Testis (tissue), 3 donors: Measurements from ENCODE around the gene TENM4. TPM values are rescaled to one million over a fixed set of nuclear protein-coding genes. Genes with fewer than 3 reads are reported as not detected.

Experiments
- DNase-seq: peaks from one replicate; pipeline ENCODE4 v3.0.0-alpha.2; 2019
- H3K27ac ChIP-seq, 2 donors: fragments of 200-600 bp; sonication (generic); one replicate each; pipeline ENCODE4 v1.5.1; 2019
- H3K27me3 ChIP-seq: fragments of 200-600 bp; sonication (generic); one replicate; pipeline ENCODE4 v1.5.1; 2019
- H3K36me3 ChIP-seq: fragments of 200-600 bp; sonication (generic); one replicate; pipeline ENCODE4 v1.5.1; 2017; ENCODE audit warnings: low read depth; ENCODE audit errors: missing control alignments
- H3K4me1 ChIP-seq: fragments of 200-600 bp; sonication (generic); one replicate; pipeline ENCODE4 v1.5.1; 2019
- H3K4me3 ChIP-seq, 2 donors: fragments of 200-600 bp; sonication (generic); one replicate each; pipeline ENCODE4 v1.5.1; 2017 to 2019
- H3K9me3 ChIP-seq: fragments of 200-600 bp; sonication (generic); one replicate; pipeline ENCODE4 v1.5.1; 2017
- CTCF ChIP-seq, 3 experiments: fragments of 450-650 bp in 2 of 3; fragments of 200-600 bp in 1 of 3; sonication (generic) in 1 of 3; IDR thresholded peaks; one replicate each; pipeline ENCODE4 v1.5.1; 2016 to 2019; ENCODE audit warnings: antibody characterized with exemption in 3 of 3, mild to moderate bottlenecking in 2 of 3, moderate library complexity in 1 of 3
- POLR2A ChIP-seq: fragments of 450-650 bp; IDR thresholded peaks from one replicate; pipeline ENCODE4 v1.6.1; 2017; ENCODE audit warnings: antibody characterized with exemption, mild to moderate bottlenecking, moderate library complexity
- WGBS, 2 donors: methylation state at CpG; one replicate each; pipeline ENCODE4 v1.1.5; 2018; 5-methylcytosine and 5-hydroxymethylcytosine counted together
- intact Hi-C: fragments of 100-400 bp; cut with DNase I; formaldehyde crosslinking; loops from one replicate; pipeline ENCODE4 v1.15.1; 2023; ENCODE audit warnings: low total_unique reads
- polyA plus RNA-seq: library from polyadenylated mRNA; stranded (reverse); fragments of 350-450 nt; fragmentation: Illumina TruSeq; extraction: RNeasy Lipid Tissue Mini Kit (QIAGEN cat#74804); gene quantifications from one replicate; pipeline ENCODE4 v1.2.3, GENCODE V29; 2014; ENCODE audit warnings: low read depth, low replicate concordance; ENCODE audit not compliant: insufficient read depth
- total RNA-seq, 2 donors: library from RNA; depleted of rRNA; stranded (reverse); fragments of >200 nt; gene quantifications; one replicate each; pipeline ENCODE4 v1.2.3, GENCODE V29; 2016

Gene TENM4
- total and polyA plus RNA-seq, 3 donors from 2014 or later = 10.6 to 17.9 (median 11.4) TPM

GRCh38 chr11:78941226-78941851 lies 499.5 kb downstream of the TENM4 start:
- H3K4me3 ChIP-seq = no peak overlapping the region
- H3K4me1 ChIP-seq = no peaks in the 10 kb centered on the region
- no peak for DNase-seq
- H3K9me3 ChIP-seq = no peaks in the 10 kb centered on the region
- H3K27me3 ChIP-seq = no peaks in the 10 kb centered on the region
- TF ChIP-seq CTCF (IDR thresholded peaks at IDR 0.05) = no peak
- TF ChIP-seq POLR2A = no peak
- no peaks in the 10 kb centered on the region for H3K36me3 ChIP-seq
- no peak overlapping the region for H3K27ac ChIP-seq
- intact Hi-C loops = no loop called here
- WGBS, 2 donors = 96% methylated on average over 8 to 10 of the region's 10 CpGs

- H3K36me3 ChIP-seq = no peaks in the 10 kb centered on the region
- 80 to 84% methylated on average over 6 of the region's 6 CpGs for WGBS, 2 donors
- H3K27me3 ChIP-seq = no peaks in the 10 kb centered on the region
- H3K9me3 ChIP-seq = no peaks in the 10 kb centered on the region
- intact Hi-C loops = no loop called here
- no peak for DNase-seq
- H3K4me3 ChIP-seq = no peak overlapping the region
- TF ChIP-seq CTCF (IDR thresholded peaks at IDR 0.05) = no peak
- no peak for TF ChIP-seq POLR2A
- no peak overlapping the region for H3K27ac ChIP-seq
- H3K4me1 ChIP-seq = no peaks in the 10 kb centered on the region
These were observed 500.2 kb downstream of the TENM4 start for GRCh38 chr11:78940500-78941225.

GRCh38 chr11:78938971-78939370 lies 501.9 kb downstream of the TENM4 start:
- H3K4me3 ChIP-seq = no peak overlapping the region
- DNase-seq = no peak
- TF ChIP-seq POLR2A = no peak
- no peak for TF ChIP-seq CTCF (IDR thresholded peaks at IDR 0.05)
- 69 to 88% methylated on average over 7 of the region's 7 CpGs for WGBS, 2 donors
- no peaks in the 10 kb centered on the region for H3K36me3 ChIP-seq
- H3K27ac ChIP-seq = no peak overlapping the region
- no peaks in the 10 kb centered on the region for H3K9me3 ChIP-seq
- intact Hi-C loops = no loop called here
- H3K27me3 ChIP-seq = no peaks in the 10 kb centered on the region
- H3K4me1 ChIP-seq = no peaks in the 10 kb centered on the region

- 85 to 97% methylated on average over 1 of the region's 1 CpG for WGBS, 2 donors
- Histone ChIP-seq H3K9me3 (no peaks in the 10 kb centered on the region), H3K27me3 (no peaks in the 10 kb centered on the region), H3K36me3 (no peaks in the 10 kb centered on the region), H3K4me3 (no peak overlapping the region), H3K27ac (no peak overlapping the region), H3K4me1 (no peaks in the 10 kb centered on the region)
- TF ChIP-seq POLR2A (no peak), CTCF (IDR thresholded peaks at IDR 0.05) (no peak)
- intact Hi-C loops = no loop called here
- no peak for DNase-seq
These were observed 502.8 kb downstream of the TENM4 start for GRCh38 chr11:78938036-78938435.
